Transverse colon (tissue), 4 donors: ENCODE results near the gene SDK1. TPM values are rescaled to one million over a fixed set of nuclear protein-coding genes. Genes with fewer than 3 reads are reported as not detected.

Source experiments
- DNase-seq: peaks from one replicate; pipeline ENCODE4 v3.0.0-alpha.2; 2019
- H3K27ac ChIP-seq, 4 donors: fragments of 200-600 bp; sonication (generic); 2 replicates each; pipeline ENCODE4 v1.5.1; 2016 to 2018; ENCODE audit warnings: inconsistent platforms in 4 of 4
- H3K27me3 ChIP-seq: fragments of 200-600 bp; sonication (generic); 2 replicates; pipeline ENCODE4 v1.5.1; 2017; ENCODE audit warnings: inconsistent platforms
- H3K36me3 ChIP-seq, 4 donors: fragments of 200-600 bp; sonication (generic); 2 replicates each; pipeline ENCODE4 v1.5.1; 2017 to 2019; ENCODE audit warnings: inconsistent platforms in 4 of 4
- H3K4me1 ChIP-seq, 4 donors: fragments of 200-600 bp; sonication (generic); 2 replicates each; pipeline ENCODE4 v1.5.1; 2017 to 2020; ENCODE audit warnings: inconsistent platforms in 4 of 4
- H3K4me3 ChIP-seq, 4 donors: fragments of 200-600 bp; sonication (generic); 1 replicate in 1 of 4; 2 replicates in 3 of 4; pipeline versions ENCODE4 v1.5.1 to v1.6.1; 2017 to 2019; ENCODE audit warnings: inconsistent platforms in 4 of 4
- H3K9me3 ChIP-seq, 2 donors: fragments of 200-600 bp; sonication (generic); 2 replicates each; pipeline ENCODE4 v1.5.1; 2017 to 2019; ENCODE audit warnings: inconsistent platforms in 2 of 2
- EP300 ChIP-seq: sonication (generic); formaldehyde crosslinking; IDR thresholded peaks from one replicate; pipeline ENCODE4 v1.6.1; 2017; ENCODE audit warnings: antibody characterized with exemption, low read depth
- POLR2A ChIP-seq: fragments of 450-650 bp; IDR thresholded peaks from one replicate; pipeline ENCODE4 v1.6.1; 2016; ENCODE audit warnings: antibody characterized with exemption, mild to moderate bottlenecking, moderate library complexity
- POLR2AphosphoS5 ChIP-seq, 3 donors: sonication (generic); formaldehyde crosslinking; IDR thresholded peaks; one replicate each; pipeline ENCODE4 v1.6.1; 2016; ENCODE audit warnings: antibody characterized with exemption in 3 of 3
- WGBS, 2 donors: methylation state at CpG; one replicate each; pipeline ENCODE4 v1.1.5; 2018; ENCODE audit warnings: low coverage in 1 of 2; 5-methylcytosine and 5-hydroxymethylcytosine counted together
- in situ Hi-C, 4 donors: fragments of 200-750 bp; cut with MboI; loops; one replicate each; pipeline versions ENCODE4 v1.15.0 to v1.15.1; 2017; ENCODE audit warnings: low sequenced_read_pairs in 3 of 4, low pct_ligation_motif_present in 1 of 4, low pct_unique_long_range_greater_than_20kb in 1 of 4
- intact Hi-C: fragments of 100-400 bp; cut with DNase I; formaldehyde crosslinking; loops from one replicate; pipeline ENCODE4 v1.15.1; 2023; ENCODE audit warnings: low total_unique reads
- total RNA-seq, 4 donors: library from RNA; depleted of rRNA; stranded (reverse); fragments of >200 nt; gene quantifications; one replicate each; pipeline ENCODE4 v1.1.0, GENCODE V29; 2016
- TF ChIP-seq, protein P1 (sequence below), 5 experiments: fragments of 200-600 bp in 3 of 5; fragments of 450-650 bp in 2 of 5; sonication (generic) in 3 of 5; IDR thresholded peaks; 1 replicate in 2 of 5; 2 replicates in 3 of 5; pipeline ENCODE4 v1.5.1; 2016 to 2017; ENCODE audit warnings: antibody characterized with exemption in 5 of 5, inconsistent platforms in 3 of 5, mild to moderate bottlenecking in 2 of 5, moderate library complexity in 1 of 5

Gene SDK1
- total RNA-seq, 4 donors from 2014 or later, result 4.0 to 8.6 (median 5.4) TPM

DNA sequence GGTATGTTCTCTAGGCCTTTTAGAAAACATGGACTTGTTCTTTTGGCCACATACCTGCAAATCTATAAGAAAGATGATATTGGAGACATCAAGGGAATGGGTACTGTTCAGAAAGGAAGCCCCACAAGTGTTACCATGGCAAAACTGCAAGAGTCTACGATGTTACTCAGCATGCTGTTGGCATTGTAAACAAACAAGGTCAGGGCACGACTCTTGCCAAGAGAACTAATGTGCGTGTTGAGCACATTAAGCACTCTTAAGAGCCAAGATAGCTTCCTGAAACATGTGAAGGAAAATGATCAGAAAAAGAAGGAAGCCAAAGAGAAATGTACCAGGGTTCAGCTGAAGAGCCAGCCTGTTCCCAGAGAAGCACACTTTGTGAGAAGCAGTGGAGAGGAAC, 37.1 kb downstream of the SDK1 start:
- H3K27ac ChIP-seq, result no peak overlapping the region
- no peaks in the 10 kb centered on the region for H3K9me3 ChIP-seq
- H3K4me3 ChIP-seq, result no peak overlapping the region
- in situ Hi-C loops, result no loop called here
- H3K4me1 ChIP-seq, result no peaks in the 10 kb centered on the region
- TF ChIP-seq POLR2AphosphoS5 (IDR thresholded peaks at IDR 0.05) (no peak), EP300 (no peak), POLR2A (no peak)
- TF ChIP-seq, protein P1, sequence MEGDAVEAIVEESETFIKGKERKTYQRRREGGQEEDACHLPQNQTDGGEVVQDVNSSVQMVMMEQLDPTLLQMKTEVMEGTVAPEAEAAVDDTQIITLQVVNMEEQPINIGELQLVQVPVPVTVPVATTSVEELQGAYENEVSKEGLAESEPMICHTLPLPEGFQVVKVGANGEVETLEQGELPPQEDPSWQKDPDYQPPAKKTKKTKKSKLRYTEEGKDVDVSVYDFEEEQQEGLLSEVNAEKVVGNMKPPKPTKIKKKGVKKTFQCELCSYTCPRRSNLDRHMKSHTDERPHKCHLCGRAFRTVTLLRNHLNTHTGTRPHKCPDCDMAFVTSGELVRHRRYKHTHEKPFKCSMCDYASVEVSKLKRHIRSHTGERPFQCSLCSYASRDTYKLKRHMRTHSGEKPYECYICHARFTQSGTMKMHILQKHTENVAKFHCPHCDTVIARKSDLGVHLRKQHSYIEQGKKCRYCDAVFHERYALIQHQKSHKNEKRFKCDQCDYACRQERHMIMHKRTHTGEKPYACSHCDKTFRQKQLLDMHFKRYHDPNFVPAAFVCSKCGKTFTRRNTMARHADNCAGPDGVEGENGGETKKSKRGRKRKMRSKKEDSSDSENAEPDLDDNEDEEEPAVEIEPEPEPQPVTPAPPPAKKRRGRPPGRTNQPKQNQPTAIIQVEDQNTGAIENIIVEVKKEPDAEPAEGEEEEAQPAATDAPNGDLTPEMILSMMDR (IDR thresholded peaks at IDR 0.05), result no peak
- WGBS, 2 donors, result 47 to 49% methylated on average over 3 of the region's 3 CpGs
- intact Hi-C loops, result no loop called here
- no peaks in the 10 kb centered on the region for H3K36me3 ChIP-seq
- DNase-seq, result no peak
- no peaks in the 10 kb centered on the region for H3K27me3 ChIP-seq

DNA sequence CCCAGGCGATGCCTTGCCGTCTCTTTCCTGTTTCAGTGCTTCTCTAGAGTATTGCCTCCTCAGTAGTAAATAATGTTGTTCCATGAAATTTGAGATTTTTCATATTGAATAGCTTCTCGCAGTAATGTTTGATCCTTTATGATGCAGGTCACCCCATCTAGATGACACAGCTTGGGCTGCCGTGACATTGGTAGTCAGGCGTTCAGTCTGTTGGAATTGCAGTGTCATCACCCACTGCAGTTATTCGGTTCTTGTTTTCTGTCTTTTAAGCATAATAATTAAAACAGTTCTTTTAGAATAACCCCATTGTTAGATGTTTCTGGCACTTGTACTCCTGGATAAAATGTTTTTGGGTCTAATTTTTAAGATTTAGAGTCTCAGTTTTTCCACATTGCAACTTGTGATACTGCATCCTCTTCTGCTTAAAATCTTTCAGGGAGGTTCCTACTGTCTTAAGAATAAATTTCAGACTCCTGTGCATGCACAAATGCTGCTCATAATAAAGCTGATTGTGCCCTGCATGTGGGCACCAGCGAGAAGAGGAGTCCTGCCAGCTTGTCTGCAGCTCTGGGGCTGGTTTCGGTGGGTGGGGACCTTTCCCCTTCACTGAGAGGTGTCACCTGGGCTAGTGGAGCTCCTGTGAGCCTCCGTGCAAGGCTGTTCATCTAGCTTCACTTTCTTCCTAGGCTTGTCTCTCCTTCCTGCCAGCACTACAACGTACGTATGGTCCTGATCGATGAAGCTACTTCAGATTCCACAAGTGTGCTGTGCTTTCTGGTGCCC, 44.8 kb downstream of the SDK1 start:
- Histone ChIP-seq H3K36me3 (no peaks in the 10 kb centered on the region), H3K4me1 (no peaks in the 10 kb centered on the region), H3K27me3 (no peaks in the 10 kb centered on the region), H3K4me3 (no peak overlapping the region), H3K27ac (no peak overlapping the region), H3K9me3 (no peaks in the 10 kb centered on the region)
- WGBS, 2 donors, result 85 to 89% methylated on average over 6 to 12 of the region's 12 CpGs
- intact Hi-C loops (no loop called here), in situ Hi-C loops (no loop called here)
- DNase-seq, result no peak
- TF ChIP-seq POLR2A, result no peak
- TF ChIP-seq, protein P1 (IDR thresholded peaks at IDR 0.05), result no peak
- TF ChIP-seq EP300, result no peak
- no peak for TF ChIP-seq POLR2AphosphoS5 (IDR thresholded peaks at IDR 0.05)

DNA sequence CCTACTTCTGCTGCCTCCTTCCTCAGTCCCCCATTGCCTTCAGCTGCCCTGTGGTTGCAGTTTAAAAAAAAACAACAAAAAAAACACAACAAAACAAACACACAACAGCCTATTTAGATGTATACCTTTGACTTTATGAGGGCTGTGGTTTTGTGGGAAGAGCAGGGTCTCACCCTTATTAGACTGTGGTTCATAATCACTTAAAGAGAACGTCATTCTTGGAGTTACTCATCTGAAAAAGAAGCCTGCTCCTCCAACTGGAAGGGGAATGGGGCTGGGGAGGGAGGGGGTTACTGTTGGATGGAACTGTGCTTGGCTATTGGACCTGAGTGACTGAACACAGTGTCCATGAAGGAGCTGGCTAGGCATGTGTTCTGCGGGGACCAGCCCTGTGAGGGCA, 48.1 kb downstream of the SDK1 start:
- no peaks in the 10 kb centered on the region for H3K36me3 ChIP-seq
- intact Hi-C loops (no loop called here), in situ Hi-C loops (no loop called here)
- no peaks in the 10 kb centered on the region for H3K4me1 ChIP-seq
- 63% methylated on average over 2 of the region's 2 CpGs; no CpG with 5 or more reads in 1 of the 2 donors for WGBS, 2 donors
- no peaks in the 10 kb centered on the region for H3K9me3 ChIP-seq
- DNase-seq, result no peak
- H3K4me3 ChIP-seq, result no peak overlapping the region
- H3K27ac ChIP-seq, result no peak overlapping the region
- H3K27me3 ChIP-seq, result no peaks in the 10 kb centered on the region
- TF ChIP-seq EP300 (no peak), POLR2AphosphoS5 (IDR thresholded peaks at IDR 0.05) (no peak), POLR2A (no peak)
- TF ChIP-seq, protein P1 (IDR thresholded peaks at IDR 0.05), result no peak

DNA sequence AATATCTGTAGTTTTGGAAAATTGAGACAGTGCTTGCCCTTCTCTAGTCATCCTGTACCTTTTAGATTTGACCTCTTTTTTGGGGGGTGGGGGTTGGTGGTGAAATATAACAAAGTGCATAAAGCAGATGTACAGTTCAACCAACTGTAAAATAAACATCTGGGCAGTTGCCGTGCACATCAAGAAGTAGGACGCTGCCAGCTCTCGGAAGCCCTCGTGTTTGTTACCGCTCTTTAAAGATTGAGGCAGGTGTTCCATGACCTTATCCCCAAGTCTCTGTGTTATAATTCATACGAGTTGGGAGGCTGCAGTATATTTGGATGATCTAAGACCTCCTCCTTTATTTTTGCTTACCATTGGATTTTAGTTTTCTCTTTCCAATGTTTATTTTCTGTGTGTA, 55.1 kb downstream of the SDK1 start:
- no peaks in the 10 kb centered on the region for H3K4me1 ChIP-seq
- no peak for TF ChIP-seq POLR2A
- WGBS, 2 donors, result 75 to 87% methylated on average over 6 of the region's 6 CpGs
- no peak for DNase-seq
- no peak overlapping the region for H3K4me3 ChIP-seq
- H3K27ac ChIP-seq, result no peak overlapping the region
- in situ Hi-C loops, result no loop called here
- no peaks in the 10 kb centered on the region for H3K9me3 ChIP-seq
- intact Hi-C loops, result no loop called here
- H3K36me3 ChIP-seq, result no peaks in the 10 kb centered on the region
- no peaks in the 10 kb centered on the region for H3K27me3 ChIP-seq

DNA sequence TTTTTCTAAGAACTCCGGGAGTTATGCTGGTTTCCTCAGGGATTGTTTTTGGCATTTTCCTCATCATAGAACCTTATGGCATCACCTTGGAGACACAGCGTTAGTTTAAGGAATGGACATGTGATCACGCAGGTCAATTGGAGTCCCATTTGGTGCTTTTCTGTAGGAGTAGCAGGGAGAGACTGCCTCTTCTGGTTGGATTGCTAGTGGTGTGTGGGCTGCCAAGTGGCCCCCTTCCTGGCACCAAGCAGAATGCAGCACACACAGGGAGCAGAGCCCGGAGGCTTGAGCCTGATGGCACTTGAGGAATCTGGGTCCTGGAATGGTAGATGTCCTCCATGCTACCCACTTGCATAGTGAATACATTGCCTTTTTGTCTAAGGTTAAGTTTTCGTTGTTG, 57.9 kb downstream of the SDK1 start:
- no peak for DNase-seq
- WGBS, 2 donors, result 95 to 100% methylated on average over 3 to 5 of the region's 5 CpGs
- no peak for TF ChIP-seq POLR2A
- TF ChIP-seq, protein P1 (IDR thresholded peaks at IDR 0.05), result no peak
- no peak for TF ChIP-seq POLR2AphosphoS5 (IDR thresholded peaks at IDR 0.05)
- no peak for TF ChIP-seq EP300
- H3K4me1 ChIP-seq, result no peaks in the 10 kb centered on the region
- H3K27me3 ChIP-seq, result no peaks in the 10 kb centered on the region
- intact Hi-C loops, result no loop called here
- no peaks in the 10 kb centered on the region for H3K9me3 ChIP-seq
- no peak overlapping the region for H3K4me3 ChIP-seq
- H3K27ac ChIP-seq, result no peak overlapping the region
- in situ Hi-C loops, result no loop called here
- H3K36me3 ChIP-seq, result no peaks in the 10 kb centered on the region
